Measurements from ENCODE around the gene CPM.

DNA sequence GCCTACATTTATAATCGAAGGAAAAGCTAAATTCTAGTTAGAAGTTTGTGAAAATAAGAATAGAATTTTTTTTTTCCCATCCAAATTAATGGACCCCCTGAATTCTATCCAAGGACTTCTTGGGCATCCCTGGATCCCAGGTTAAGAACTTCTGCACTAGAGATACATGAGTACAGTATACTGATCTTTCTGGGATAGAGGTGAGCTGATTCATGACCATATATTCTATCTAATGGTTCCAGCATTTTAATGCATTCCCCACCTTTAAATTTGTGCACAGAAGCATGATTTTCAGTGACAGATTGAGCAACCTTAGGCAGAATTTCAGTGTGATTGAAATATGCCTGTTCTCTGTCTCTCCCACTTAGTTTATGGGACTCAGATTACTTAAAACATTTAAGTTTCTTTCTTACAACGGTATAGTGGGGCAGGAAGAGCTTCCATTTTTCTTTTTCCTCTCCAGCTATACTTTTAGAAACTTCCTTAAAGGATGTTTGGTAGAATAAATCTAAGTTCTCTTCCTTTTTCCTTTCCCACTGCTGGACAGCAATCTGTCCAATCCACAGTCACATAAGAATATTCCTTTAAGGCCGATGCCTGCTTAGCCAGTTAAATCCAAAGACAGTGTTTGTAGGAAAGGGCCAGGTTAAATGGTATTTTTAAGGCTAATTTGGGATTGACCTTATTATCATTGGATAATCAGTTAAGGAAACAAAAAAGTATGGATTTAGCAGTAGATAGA is 118.3 kb downstream of the CPM start:
- TF ChIP-seq, protein P1, sequence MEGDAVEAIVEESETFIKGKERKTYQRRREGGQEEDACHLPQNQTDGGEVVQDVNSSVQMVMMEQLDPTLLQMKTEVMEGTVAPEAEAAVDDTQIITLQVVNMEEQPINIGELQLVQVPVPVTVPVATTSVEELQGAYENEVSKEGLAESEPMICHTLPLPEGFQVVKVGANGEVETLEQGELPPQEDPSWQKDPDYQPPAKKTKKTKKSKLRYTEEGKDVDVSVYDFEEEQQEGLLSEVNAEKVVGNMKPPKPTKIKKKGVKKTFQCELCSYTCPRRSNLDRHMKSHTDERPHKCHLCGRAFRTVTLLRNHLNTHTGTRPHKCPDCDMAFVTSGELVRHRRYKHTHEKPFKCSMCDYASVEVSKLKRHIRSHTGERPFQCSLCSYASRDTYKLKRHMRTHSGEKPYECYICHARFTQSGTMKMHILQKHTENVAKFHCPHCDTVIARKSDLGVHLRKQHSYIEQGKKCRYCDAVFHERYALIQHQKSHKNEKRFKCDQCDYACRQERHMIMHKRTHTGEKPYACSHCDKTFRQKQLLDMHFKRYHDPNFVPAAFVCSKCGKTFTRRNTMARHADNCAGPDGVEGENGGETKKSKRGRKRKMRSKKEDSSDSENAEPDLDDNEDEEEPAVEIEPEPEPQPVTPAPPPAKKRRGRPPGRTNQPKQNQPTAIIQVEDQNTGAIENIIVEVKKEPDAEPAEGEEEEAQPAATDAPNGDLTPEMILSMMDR (IDR thresholded peaks at IDR 0.05; ENCODE audit: insufficient read depth, low read length, poor library complexity, severe bottlenecking), result no peak
- TF ChIP-seq EZH2phosphoT487 (conservative IDR thresholded peaks at IDR 0.05; ENCODE audit: low read length), result no peak

Measured in SU-DHL-6 (cell line).